ENCODE data around the gene SP3.
"Not testable (repeated sequence)": the region's sequence is repeated elsewhere in the genome, so short reads cannot be mapped to it uniquely, and the experiment has no call there.

Gene SP3

DNA sequence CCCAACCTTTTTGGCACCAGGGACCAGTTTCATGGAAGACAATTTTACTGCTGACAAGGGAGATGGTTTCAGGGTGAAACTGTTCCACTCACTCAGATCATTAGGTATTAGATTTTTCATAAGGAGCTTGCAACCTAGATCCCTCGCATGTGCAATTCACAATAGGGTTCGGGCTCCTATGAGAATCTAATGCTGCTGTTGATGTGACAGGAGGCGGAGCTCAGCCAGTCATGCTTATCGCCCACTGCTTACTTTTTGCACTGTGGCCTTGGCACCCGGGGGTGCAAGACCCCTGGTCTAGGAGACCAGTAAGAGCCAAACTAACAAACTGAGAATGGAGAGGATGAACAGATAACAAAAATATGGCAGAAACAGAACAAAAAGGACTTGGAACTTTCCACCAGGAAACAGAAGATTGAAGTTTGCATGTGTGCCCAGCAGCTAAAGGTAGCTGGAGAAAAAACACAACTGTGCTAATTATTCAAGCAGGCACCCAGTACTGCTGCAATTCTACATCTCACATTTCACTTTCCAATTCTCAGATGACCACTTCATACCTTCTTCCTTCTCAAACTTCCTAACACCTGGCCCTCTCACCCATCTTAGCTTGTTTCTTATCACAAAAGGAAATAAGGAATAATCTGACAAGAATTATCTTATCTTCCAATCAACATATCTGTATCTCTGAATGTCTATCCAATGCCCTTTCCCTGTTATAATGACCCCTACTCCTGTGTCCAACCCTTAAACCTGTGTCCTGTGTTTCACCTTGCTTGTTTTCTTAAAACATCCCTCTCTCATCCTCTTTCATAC, 24.8 kb downstream of the SP3 start:
- no peak for DNase-seq

DNA sequence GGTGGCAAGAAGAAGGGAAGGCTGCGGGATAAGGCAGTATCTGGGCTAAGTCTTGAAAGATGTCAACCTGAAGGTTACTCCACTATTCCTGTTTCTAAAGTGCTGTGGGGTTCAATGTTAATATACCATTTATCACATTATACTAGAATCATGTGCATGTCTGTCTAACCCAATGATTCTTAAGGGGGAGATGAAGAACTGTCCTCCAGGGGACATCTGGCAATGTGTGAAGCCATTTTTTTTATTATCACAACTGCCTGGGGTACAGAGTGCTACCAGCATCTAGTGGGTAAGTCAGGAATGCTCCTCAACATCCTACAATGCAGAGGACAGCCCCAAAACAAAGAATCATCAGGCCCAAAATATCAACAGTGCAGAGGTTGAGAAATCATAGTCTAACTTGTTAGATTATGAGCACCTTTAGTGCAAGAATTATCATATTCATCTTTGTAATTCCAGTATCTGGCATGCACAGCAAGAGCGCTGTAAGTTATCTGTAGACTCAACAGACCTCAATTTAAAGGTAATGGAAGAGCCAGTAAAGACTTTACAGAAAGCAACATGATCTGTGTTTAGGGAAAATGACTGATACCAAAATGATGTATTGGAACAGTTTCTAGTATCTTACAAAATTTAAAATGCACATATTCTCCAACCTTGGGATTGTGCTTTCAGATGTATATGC, 26.3 kb downstream of the SP3 start:
- DNase-seq, result no peak

DNA sequence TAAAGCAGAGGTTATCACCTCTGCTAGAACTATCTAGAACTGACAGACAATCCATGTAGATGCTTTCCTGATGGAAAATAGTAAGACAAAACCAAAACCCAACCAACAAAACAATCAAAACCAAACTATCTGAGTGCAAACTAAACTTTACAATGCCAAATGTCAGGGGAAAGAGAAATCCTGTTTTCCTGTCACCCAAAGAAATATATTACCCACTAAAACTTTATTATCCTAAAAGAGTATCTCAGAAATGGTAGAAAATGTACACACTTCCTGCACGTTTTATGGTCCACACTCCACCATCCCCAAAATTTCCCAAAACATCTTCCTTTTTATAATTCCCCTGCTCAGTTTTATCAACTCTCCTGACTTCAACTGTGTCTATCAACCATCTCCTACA, 29.9 kb downstream of the SP3 start:
- no peak for DNase-seq

DNA sequence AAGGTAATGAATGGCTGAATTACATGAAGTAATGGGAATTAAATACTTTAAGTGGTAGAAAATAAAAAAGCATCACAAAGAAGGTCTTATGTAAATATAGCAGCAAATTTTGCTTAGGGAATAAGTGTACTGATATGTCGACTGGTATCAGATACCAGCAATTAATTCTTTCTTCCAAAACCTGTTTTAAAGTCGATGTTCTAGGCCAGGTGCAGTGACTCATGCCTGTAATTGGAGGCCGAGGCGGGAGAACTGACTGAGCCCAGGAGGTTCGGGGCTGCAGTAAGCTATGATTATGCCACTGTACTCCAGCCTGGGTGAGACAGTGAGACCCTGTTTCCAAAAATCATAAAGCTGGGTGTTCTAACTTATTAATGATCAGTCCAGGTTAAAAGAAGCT, 30.3 kb downstream of the SP3 start:
- DNase-seq, result no peak

DNA sequence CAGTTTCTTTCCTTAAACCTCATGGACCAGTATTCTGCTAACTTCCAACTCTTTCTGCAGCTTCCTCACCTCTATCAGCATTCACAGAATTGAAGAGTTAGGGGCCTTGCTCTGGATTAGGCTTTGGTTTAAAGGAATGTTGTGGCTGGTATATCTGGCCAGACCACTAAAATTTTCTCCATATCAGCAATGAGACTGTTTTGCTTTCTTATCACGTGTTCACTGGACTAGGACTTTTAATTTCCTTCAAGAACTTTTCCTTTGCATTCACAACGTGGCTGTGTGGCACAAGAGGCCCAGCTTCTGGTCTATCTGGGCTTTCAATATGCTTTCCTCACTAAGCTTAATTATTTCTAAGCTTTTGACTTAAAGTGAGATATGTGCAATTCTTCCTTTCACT, 33.4 kb downstream of the SP3 start:
- no peak for DNase-seq

DNA sequence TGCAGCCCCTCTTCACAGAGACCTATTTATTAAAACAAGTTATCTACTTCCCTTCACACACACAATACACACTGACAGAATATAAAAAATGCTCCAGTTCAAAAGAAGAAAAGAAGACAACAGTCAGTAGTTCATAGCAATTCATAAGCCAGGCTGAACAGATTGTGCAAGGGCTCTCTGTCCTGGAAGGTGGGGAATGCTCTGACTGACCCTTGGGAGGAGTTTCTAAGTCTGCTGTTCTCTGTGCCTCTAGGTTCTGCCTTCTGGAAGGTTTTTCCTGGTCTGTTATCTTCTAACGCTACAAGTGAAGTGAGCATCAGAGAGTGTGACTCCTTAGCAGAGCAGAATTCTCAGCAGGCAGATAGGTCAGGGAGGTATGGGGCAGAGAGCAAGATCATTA, 35.7 kb downstream of the SP3 start:
- DNase-seq, result no peak

DNA sequence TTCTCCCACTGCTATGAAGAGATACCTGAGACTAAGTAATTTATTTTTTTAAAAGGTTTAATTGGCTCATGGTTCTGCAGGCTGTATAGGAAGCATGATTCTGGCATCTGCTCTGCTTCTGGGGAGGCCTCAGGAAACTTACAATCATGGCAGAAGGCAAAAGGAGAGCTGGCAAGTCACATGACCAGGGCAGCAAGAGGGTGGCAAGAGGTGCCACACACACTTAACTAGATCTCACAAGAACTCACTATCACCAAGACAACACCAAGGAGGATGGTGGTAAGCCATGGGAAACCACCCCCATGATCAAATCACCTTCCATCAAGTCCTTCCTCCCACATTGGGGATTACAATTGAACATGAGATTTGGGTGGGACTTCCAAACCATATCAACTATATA, 38.3 kb downstream of the SP3 start:
- no peak for DNase-seq

DNA sequence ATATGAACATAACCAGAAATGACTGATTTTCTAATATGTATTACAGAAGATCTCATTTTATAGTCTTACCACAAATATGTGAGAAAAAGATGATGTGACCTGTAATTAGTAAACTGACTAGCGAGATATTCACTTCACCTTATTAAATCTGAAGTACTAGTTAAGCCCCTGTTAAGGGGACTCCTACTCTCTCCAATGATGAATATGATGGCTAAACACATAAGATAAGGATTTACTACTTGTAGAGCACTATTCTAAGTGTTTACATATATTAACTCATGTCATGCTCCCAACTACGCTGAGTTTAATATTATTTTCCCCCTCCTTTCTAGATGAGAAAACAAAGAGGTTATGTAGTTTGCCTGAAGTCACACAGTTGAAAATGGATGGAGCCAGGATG, 40.9 kb downstream of the SP3 start:
- DNase-seq, result no peak

DNA sequence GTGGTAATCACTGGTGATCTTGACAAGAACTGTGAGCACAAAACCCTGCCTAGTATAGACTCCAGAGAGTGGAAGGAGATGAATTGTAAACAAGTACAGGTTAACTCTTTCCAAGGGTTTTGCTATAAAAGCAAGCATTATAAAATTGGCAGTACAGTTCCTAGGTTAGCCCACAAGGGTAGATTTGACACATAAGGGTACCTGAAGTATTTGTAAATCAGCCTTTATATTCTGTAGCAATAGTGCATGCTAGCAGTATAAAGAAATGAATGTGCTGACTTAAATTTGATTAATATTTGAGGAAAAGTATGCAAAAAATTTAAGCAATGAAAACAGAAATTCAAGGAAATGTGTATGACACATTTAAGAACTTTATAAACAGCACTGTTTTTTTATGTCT, 42.4 kb downstream of the SP3 start:
- DNase-seq, result peak; percentile 26

DNA sequence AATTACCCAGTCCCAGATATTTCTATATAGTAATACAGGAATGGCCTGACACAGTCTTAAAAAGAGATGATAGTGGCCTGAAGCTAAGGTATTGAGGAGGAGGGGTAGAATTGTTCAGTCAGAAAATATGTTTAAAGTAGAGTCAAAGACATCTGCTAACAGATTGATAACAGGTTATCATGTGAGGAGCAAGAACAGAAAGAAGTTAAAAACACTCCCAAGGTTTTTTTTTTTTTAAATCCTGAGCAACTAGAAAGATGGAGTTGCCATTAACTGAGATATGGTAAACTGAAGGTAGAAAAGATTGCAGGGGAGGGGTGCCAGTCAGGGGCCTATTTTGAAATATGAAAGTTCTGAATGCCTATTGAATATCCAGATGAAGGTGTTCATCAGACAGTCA, 43.1 kb downstream of the SP3 start:
- DNase-seq, result no peak

DNA sequence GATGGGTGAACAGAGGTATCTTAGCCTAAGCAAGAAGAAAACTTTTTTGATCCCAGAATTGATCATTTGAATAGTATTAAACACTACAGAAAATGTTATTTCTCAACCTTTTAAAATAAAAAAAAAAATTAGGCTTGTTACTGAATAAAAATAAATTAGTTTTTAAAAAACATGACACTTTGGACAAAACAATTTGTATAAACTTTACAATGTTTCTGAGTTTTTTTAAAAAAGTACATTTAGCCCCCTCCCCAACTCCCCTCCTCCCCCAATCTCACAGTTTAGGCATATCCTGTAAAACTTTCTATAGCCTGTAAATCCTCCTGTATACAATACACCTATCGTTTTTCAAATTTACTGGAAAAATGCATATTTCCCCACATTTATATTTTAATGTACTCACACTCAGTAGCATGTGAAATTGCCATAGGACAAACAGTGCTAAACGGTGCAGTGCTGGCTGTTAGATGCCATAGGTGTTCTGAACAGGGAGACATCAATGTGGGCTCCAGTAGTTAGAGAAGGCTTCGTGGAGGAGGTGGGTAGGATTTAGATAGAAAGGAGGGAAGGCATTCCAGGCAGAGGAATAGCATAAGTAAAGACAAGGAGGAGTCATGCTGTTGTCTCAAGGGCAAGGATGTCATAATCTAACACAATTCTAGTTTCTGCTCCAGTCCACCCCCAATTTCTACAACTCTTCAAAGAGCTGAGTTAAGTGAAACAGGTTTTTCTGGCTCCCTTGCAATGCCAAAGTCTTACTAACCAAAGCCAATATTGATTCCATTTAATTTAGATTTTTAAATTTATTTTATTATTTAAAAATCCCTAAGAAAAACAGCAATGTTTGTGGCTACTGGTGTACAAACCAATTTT, 50.9 kb downstream of the SP3 start:
- no peak for DNase-seq

DNA sequence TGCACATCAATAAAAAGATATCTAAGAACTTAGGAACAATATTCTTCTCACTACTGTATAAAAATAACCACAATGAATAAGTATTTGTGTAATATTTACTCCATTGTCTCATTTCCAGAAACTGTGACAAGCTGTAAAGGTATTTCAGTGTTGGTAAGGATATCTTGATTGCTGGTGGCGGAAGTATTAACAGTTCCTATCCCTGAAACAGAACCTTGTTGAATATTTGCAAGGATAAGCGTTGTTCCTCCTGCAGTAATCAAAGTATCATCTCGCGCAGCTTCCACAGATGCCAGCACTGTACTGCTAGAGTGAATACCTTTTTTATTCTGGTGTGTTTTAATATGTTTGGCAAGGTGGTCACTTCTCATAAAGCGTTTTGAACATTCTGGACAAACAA, 55.3 kb downstream of the SP3 start:
- DNase-seq, result no peak

DNA sequence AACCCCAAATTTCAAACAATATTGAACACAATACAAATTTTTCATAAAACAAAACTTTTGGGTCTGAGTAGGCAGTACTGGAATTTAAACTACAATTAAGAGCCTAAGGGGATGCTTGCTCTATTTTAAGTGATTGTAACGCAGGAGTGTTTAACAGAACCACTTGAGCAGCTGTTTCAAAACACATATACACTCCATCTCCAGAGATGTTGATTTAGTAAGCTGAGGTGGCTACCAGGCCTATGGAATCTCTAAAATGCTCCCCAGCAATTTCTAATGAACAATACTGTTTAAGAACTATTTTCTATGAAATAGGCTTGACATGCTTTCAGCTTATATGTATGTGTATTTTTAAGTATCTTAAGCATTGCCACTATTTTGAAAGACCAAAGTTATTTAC, 58.5 kb downstream of the SP3 start:
- no peak for DNase-seq

DNA sequence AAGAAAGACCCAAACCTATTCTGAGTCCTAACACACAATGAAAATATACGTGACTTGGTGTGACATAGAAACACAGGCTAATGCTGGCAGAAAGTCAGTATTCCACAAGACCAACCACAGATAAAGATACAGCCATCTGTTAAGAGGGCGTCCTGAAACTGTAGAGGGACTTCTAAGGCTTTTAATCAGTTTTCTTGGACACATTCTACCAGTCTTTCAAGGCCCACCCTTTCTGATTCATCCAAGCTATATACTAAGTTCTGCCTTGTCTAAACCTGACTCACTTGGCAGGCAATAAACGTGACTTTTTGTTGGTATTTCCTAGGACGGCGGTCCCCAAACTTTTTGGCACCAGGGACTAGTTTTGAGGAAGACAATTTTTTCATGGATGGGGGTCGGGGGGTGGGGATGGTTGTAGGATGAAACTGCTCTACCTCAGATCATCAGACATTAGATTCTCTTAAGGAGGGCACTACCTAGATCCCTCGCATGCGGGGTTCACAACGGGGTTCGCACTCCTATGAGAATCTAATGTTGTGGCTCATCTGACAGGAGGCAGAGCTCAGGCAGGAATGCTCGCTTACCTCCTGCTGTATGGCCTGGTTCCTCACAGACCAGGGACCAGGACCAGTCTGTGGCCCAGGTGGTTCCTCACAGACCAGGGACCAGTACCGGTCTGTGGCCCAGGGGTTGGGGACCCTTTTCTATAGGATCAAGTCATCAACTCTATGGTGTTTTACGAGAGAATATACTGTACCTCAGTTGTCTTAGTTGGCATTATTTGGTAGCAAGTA, 61.4 kb downstream of the SP3 start:
- DNase-seq, result peak; percentile 13

DNA sequence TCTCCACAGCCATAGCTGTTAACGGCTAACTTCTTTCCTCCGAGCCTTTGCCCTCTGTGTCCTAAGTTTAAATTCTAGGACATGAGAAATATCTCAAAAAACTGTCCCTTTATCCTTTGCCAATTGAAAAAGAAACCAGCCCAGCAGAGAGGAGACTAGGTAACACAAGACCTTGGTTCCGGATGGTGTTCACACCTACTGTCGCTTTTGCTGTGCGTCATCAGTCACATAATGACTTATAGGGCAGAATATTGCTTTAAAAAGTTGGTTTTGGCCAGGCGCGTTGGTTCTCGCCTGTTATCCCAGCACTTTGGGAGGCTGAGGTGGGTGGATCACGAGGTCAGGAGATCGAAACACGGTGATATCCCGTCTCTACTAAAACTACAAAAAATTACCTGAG, 66.2 kb downstream of the SP3 start:
- DNase-seq, result no peak

DNA sequence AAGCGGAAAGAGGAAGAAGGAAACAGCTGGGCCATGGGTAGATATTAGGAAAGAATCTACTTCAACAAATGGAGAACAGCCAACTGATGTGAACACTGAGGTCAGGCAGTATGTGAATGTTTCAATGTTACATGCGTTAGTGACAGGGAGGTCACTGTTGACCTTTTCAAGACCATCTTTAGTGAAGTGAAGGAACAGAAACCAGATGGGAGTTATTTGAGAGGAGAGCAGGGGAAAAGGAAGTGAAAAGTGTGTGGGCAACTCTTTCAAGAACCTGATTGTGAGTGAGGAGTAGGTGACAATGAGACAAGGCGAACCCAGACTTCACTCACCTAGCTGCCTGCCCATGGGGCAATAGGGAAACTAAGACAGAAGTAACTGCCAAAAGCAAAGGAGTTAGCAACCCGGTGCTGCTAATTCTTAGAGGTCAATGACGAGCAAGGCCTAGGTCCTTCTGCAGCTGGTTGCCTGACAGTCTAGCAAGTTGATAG, 67.0 kb downstream of the SP3 start:
- no peak for DNase-seq

DNA sequence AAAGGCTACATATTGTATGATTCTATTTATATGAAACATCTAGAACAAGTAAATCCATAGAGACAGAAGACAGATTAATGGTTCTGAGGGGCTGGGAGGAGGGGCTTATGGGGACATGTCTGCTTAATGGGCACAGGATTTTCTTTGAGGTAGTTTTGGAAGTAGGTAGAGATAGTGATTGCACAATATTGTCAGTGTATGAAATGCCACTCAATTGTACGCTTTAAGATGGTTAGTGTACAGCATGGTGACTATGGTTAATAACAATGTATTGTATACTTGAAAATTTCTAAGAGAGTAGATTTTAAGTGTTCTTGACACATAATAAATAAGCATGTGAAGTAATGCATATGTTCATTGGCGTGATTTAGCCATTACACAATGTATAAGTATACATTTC, 68.4 kb downstream of the SP3 start:
- no peak for DNase-seq

DNA sequence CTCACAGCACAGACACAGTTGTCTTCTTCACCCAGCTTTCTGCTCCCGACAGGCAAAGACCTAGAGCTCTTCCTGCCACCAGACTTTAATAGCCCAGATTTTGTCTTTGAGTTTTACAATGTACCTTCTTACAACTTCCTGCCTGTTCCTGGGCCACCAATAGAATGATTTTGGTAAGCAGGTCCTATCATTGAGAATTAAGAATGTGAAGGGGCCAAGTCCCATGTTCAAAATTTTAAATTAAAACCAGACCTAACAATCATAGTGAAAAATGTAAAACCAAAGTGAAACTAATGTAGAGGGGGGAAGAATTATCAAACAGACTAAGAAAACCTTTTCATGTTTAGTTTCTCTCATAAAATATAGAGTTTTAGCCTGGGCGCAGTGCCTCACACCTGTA, 72.8 kb downstream of the SP3 start:
- DNase-seq, result no peak

DNA sequence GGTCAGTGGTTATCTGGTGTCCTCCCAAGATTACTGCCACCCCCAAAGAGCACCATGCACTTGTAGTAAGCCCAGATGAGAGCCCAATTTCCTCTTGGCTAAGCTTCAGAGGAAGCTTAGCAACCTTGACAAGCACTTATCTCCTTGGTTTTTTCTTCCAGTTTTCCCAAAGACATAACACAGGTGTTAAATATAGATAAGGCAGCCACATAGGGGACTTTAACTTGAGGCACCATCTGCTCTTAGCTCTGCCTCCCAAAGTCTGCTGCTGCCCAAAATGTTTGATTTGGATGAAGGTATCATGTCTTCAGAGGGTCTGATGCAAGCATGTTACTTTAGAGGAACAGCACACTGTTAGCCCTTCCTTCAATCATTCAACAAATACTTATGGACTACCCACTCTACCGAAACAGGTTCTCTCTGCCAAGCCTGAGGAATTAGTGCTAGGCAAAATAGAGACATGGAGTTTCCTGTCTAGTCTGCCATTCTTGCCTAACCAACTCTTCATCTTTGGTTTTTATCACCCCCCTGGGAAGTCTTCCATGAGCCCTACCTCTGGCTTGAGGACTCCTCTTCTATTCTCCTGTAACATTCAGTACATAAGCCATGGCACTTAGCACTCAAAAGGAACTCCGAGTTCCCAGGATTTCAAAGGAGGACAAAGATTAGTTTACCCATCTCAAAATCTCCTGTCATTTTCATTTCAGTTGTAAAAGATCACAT, 73.7 kb downstream of the SP3 start:
- no peak for DNase-seq

DNA sequence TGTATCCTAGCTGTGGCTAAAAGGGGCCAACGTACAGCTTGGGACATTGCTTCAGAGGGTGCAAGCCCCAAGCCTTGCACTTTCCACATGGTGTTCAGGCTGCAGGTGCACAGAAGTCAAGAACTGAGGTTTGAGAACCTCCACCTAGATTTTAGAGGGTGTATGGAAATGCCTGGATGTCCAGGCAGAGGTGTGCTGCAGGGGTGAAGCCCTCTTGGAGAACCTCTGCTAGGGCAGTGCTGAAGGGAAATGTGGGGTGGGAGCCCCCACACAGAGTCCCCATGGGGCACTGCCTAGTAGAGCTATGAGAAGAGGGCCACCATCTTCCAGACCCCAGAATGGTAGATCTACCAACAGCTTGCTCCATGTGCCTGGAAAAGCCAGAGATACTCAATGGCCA, 75.7 kb downstream of the SP3 start:
- not testable (repeated sequence) for DNase-seq

DNA sequence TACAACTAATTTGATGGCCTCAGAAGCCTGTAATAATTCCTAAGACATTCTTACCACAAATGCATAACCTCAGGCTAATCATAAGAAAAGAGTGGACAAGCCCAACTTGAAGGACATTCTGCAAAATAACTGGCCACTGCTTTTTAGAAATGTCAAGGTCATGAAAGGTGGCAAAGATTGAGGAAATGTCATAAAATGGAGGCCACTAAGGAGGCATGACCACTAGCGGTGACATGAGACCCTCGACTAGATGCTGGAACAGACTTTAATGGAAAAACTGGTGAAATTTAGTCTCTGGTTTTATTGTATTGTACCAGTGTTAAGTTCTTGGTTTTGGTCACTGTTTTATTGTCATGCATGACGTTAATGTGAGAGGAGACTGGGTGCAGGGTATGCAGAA, 78.6 kb downstream of the SP3 start:
- no peak for DNase-seq
